Measurements from ENCODE around the gene CDC6. TPM values are rescaled to one million over a fixed set of nuclear protein-coding genes. Genes with fewer than 3 reads are reported as not detected.

Gene CDC6, protein sequence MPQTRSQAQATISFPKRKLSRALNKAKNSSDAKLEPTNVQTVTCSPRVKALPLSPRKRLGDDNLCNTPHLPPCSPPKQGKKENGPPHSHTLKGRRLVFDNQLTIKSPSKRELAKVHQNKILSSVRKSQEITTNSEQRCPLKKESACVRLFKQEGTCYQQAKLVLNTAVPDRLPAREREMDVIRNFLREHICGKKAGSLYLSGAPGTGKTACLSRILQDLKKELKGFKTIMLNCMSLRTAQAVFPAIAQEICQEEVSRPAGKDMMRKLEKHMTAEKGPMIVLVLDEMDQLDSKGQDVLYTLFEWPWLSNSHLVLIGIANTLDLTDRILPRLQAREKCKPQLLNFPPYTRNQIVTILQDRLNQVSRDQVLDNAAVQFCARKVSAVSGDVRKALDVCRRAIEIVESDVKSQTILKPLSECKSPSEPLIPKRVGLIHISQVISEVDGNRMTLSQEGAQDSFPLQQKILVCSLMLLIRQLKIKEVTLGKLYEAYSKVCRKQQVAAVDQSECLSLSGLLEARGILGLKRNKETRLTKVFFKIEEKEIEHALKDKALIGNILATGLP
- under 1 TPM in 3 of 4 donors, not detected in 1; 0.27 to 0.75 (median 0.66) TPM for total RNA-seq

DNA sequence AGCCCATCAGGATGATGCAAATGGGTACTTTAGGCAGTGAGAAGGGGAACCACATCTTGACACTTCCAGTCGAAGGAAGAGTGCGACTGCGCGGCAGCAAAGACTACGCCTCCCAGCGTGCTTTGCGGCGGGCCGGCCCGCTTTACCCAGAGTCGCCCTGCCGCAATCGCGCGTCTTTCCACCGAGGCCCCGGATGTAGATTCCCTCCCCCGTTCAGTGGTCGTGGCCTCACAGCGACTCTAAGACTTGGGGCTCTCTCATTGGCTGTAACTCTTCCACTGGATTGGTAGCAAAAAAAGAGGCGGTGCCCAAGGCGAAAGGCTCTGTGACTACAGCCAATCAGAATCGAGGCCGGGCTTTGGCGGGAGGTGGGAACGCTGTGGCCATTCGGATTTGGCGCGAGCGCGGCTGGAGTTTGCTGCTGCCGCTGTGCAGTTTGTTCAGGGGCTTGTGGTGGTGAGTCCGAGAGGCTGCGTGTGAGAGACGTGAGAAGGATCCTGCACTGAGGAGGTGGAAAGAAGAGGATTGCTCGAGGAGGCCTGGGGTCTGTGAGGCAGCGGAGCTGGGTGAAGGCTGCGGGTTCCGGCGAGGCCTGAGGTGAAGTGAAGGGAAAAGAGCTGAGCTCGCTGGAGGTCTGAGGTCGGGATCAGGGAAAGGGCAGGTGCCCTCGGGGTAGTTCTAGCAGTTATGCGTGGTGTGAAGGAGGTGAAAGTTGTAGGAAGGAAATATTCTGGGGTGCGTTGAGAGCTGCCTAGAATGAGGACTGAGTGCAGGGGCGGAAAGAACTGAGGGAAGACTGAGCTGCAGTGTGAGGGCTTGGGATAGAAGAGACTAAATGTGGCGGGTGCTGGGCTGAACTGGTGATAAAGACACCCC lies at the start of gene CDC6:
Gene CDC6, plus strand, starts transcription at position 386 of the 876 bp plus-strand sequence. CDS start 1,542 bp downstream, outside the sequence.
- Histone ChIP-seq H3K4me1 (peaks cover 13 to 17% of the 10 kb centered on the region in 2 donors), H3K27me3 (no peaks in the 10 kb centered on the region), H3K36me3 (no peaks in the 10 kb centered on the region), H3K27ac (peak within 1 kb of the TSS; percentile 22 to 61 (median 40)), H3K4me3 (peak within 1 kb of the TSS; percentile 50 to 71 (median 64)), H3K9me3 (no peaks in the 10 kb centered on the region)
- ATAC-seq (peak; percentile 100), DNase-seq (peak; percentile 98 to 99)
- TF ChIP-seq POLR2A (IDR thresholded peaks at IDR 0.05) (no peak), CTCF (IDR thresholded peaks at IDR 0.05 in 4 of 5, conservative IDR thresholded peaks at IDR 0.05 in 1 of 5) (no peak)
- intact Hi-C loops (cut with DNase I; ENCODE audit: low total_unique reads) (loop anchor here (5.0 to 10.0 kb wide), 4 partner anchors 70 to 357 kb away; partner anchors contain the start of genes SMARCE1, TOP2A and WIPF2), in situ Hi-C loops (cut with MboI; ENCODE audit: low sequenced_read_pairs in 4 of 4) (loop anchor here in 2 of 4 donors (5.0 to 10.0 kb wide), 2 partner anchors 83 to 85 kb away; no protein-coding TSS in a partner anchor)

GRCh38 chr17:40241252-40241834 lies 46.3 kb upstream of the CDC6 start:
- ATAC-seq, result no peak
- Histone ChIP-seq H3K4me3 (no peak overlapping the region), H3K9me3 (no peaks in the 10 kb centered on the region), H3K27ac (no peak overlapping the region), H3K27me3 (no peaks in the 10 kb centered on the region), H3K36me3 (no peaks in the 10 kb centered on the region), H3K4me1 (peaks cover 9 to 12% of the 10 kb centered on the region in 2 donors)
- DNase-seq, result no peak
- intact Hi-C loops (cut with DNase I; ENCODE audit: low total_unique reads) (no loop called here), in situ Hi-C loops (cut with MboI; ENCODE audit: low sequenced_read_pairs in 4 of 4) (no loop called here)
- TF ChIP-seq CTCF (IDR thresholded peaks at IDR 0.05 in 4 of 5, conservative IDR thresholded peaks at IDR 0.05 in 1 of 5) (no peak), POLR2A (IDR thresholded peaks at IDR 0.05) (no peak)

DNA sequence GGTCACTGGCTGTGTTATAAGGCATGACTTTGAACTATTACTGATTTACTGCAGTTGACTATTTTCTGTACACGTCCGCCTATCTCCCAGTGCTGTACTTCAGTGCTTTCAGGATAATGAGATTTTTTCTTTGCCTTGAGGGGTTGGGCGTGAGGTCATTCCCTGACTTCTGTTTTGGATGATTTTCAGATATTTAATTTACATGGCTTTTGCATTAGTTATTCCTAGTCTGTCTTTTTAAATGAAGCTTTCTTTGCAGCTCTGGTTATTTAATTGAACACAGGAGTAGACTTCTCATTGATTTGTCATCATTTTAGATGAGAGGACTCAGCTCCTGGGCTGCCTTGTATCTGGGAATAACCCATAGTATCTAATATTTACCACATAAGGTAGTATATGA lies 44.9 kb upstream of the CDC6 start:
- Histone ChIP-seq H3K4me1 (peaks cover 5 to 9% of the 10 kb centered on the region in 2 donors), H3K9me3 (no peaks in the 10 kb centered on the region), H3K4me3 (no peak overlapping the region), H3K27ac (no peak overlapping the region), H3K27me3 (no peaks in the 10 kb centered on the region), H3K36me3 (no peaks in the 10 kb centered on the region)
- in situ Hi-C loops (cut with MboI; ENCODE audit: low sequenced_read_pairs in 4 of 4), result no loop called here
- DNase-seq (no peak), ATAC-seq (no peak)
- intact Hi-C loops (cut with DNase I; ENCODE audit: low total_unique reads), result no loop called here
- no peak for TF ChIP-seq POLR2A (IDR thresholded peaks at IDR 0.05)
- TF ChIP-seq CTCF (IDR thresholded peaks at IDR 0.05 in 4 of 5, conservative IDR thresholded peaks at IDR 0.05 in 1 of 5), result no peak

- intact Hi-C loops (cut with DNase I; ENCODE audit: low total_unique reads), result no loop called here
- no peak overlapping the region for H3K27ac ChIP-seq
- no peaks in the 10 kb centered on the region for H3K36me3 ChIP-seq
- ATAC-seq, result no peak
- H3K27me3 ChIP-seq, result no peaks in the 10 kb centered on the region
- no peak for TF ChIP-seq POLR2A (IDR thresholded peaks at IDR 0.05)
- no peak for TF ChIP-seq CTCF (IDR thresholded peaks at IDR 0.05 in 4 of 5, conservative IDR thresholded peaks at IDR 0.05 in 1 of 5)
- no peaks in the 10 kb centered on the region for H3K9me3 ChIP-seq
- peaks cover 5 to 9% of the 10 kb centered on the region in 2 donors for H3K4me1 ChIP-seq
- H3K4me3 ChIP-seq, result no peak overlapping the region
- in situ Hi-C loops (cut with MboI; ENCODE audit: low sequenced_read_pairs in 4 of 4), result no loop called here
- no peak for DNase-seq
Measured at GRCh38 chr17:40243761-40244160, 43.9 kb upstream of the CDC6 start.

Data from gastrocnemius medialis (tissue), 4 donors.